Effector CD4-positive, alpha-beta T cell (primary cell): ENCODE data around the gene CTIF.

ENCODE experiments used
- DNase-seq: peaks from one replicate; pipeline ENCODE4 v3.0.0-alpha.2; 2020

CTIF gene

GRCh38 chr18:48877941-48878340 lies 339.1 kb downstream of the CTIF start:
- DNase-seq = no peak

DNA sequence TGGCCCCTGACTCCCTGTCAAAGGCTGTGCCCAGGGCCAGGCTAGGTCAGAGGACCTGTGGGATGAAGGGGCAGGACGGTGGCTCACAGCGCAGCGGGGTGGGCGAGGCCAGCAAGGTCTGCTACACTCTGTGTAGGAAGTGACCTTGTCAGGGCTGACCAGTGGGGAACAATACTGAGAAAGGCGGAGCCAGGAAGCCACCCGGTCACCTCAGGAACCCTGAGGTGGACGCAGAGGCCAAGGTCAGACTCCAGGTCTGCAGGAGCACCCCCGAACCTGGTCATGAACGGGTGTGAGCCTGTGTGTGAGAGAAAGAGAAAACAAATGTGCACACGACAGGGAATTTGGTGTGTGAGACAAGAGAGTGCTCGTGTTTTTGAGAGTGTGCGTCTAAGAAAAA lies 339.6 kb downstream of the CTIF start:
- DNase-seq = no peak

GRCh38 chr18:48879008-48879431 lies 340.2 kb downstream of the CTIF start:
- DNase-seq = no peak

- no peak for DNase-seq
Measured at GRCh38 chr18:48880931-48881330, 342.1 kb downstream of the CTIF start.

- DNase-seq = no peak
Measured at GRCh38 chr18:48882379-48882778, 343.5 kb downstream of the CTIF start.

- no peak for DNase-seq
Measured at GRCh38 chr18:48884306-48884705, 345.5 kb downstream of the CTIF start.

- no peak for DNase-seq
Measured at GRCh38 chr18:48884771-48885170, 345.9 kb downstream of the CTIF start.

- no peak for DNase-seq
Measured at GRCh38 chr18:48885266-48885923, 346.6 kb downstream of the CTIF start.

- DNase-seq = no peak
Measured at GRCh38 chr18:48885924-48886400, 347.1 kb downstream of the CTIF start.

- no peak for DNase-seq
Measured at GRCh38 chr18:48886520-48887293, 347.9 kb downstream of the CTIF start.

GRCh38 chr18:48887294-48887904 lies 348.6 kb downstream of the CTIF start:
- DNase-seq = no peak

- DNase-seq = no peak
Measured at GRCh38 chr18:48887905-48888772, 349.3 kb downstream of the CTIF start.

GRCh38 chr18:48888773-48889080 lies 349.9 kb downstream of the CTIF start:
- DNase-seq = no peak

GRCh38 chr18:48889115-48889941 lies 350.5 kb downstream of the CTIF start:
- DNase-seq = no peak

- no peak for DNase-seq
Measured at GRCh38 chr18:48889981-48890762, 351.3 kb downstream of the CTIF start.

GRCh38 chr18:48891721-48892120 lies 352.9 kb downstream of the CTIF start:
- no peak for DNase-seq

DNA sequence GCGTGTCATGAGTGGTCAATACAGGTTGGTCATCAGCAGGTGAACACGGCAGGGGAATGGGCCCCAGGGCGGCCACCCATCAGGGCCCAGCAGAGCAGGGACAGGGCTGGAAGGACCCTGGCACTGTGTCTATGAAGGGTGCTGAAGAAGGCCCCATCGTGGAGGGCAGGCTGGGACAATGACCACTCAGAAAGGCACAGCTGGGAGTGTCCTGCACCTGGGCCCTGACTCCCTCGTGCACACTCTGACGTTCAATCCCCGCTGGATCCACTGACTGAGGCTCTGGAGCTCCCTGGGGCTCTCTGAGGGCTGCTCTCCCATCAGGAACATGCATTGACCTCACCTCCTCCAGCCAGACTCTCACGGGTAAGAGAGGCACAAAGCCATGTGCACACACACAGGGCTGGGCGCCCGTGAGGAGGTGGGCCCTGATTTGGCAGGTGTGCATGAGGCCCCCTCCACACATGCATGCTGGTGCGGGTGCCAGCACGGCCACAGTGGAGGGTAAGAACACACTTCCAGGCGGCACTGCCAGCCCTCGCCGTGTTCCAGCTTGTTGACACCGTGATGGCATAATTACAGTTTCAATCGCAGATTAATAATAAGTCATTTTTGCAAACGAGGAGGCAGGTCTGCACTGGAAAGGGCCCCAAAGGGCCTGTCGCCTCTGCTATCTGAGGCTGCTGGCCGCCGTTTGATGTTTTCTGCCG lies 353.5 kb downstream of the CTIF start:
- no peak for DNase-seq

DNA sequence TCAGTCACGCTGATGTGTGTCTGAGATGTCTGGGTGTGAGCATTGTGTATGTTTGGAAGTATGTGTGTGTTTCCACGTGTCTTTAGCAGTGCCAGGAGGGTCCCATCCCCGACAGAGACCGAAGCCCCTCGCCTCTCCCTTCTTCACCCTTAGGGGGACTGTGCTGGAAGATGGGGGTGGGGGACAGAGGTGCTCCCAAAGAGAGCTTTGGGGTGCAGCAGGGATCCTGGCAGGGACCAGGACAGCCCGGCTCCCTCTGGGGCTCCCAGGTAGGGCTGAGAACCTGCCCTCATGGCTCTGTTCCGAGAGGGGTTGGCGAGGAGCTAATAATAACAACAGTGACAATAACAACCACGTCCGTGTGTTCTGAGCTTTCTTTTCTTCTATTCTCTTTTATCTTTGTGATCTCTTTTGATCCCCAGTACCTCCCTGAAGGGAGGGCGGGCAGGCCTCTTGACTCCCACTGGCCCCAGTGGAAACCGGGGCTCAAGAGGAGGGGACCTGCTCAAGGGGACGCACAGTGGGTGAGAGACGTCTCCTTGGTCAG lies 354.3 kb downstream of the CTIF start:
- DNase-seq = no peak

DNA sequence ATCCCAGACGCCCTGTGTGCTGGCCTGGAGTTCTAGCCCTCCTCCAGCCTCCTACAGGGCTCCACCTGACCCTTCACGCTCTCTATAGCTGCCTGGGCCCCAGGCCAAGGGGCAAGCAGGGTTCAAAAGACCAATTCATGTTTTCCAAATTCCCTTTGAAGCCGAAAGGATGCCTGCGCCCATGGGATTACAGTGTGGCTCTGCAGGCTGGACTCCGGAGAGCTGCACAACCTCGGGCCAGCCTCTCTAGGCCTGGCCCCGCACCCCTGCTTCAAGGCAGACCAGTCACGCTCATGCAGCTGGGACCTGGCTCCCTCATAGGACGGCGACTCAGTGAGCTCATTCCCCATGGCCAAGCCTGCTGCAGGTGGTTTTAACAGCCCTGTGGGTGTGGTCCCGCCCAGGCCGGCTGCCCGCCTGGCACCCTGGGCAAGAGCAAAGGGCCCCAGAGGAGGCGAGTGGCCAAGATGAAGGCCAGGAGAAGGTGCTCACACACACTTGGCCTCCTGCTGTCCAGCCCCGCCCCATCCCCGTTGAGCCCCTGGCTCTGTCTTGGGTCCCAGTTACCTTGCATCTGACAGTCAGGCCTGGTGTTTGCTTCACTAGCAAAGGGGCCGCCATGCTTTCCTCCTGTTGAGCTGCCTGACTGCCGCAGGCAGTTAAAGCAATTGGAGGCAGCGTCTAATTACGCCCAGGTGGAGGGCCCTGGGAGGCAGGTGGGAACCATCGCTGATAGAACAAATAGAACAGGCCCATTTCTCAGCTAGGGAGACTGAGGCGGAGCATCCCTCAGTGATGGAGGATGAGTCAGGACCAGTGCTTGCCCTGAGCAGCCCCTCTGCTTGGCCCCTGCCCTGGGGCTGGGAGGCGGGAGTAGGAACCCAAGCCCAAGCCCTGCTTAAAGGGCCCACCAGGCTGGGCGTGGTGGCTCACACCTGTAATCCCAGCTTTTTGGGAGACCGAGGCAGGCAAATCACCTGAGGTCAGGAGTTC lies 355.1 kb downstream of the CTIF start:
- DNase-seq = no peak
